CD4-positive, alpha-beta T cell treated with Interferon alpha-2 for 1 hour (primary cell): ENCODE measurements around the gene ATP9B.
A peak's percentile ranks its signal among the peaks of the same experiment; 100 is the strongest.
"Not testable (repeated sequence)": the region's sequence is repeated elsewhere in the genome, so short reads cannot be mapped to it uniquely, and the experiment has no call there.

ENCODE experiments used
- DNase-seq, 2 donors: peaks; one replicate each; pipeline ENCODE4 v3.0.0-alpha.2; 2020 to 2022

Gene ATP9B

DNA sequence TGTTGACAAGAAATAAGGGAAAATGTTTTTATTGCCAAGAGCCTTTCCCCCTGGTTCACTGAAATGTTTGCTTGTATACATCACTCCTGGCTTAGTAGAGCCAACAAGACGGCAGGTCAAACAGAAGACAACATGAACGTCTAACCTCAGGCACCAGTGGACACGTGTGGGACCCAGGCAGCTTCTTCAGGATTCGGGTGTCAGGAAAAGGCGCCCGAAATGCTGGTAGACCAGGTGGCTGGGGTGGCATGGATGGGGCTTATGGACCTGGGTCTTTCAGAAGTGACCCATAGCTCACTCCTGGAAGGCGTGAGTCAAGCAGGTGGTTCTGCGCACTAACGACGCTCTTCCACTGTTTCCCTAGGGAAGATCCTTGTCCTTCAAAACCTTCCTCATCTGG is 303.3 kb downstream of the ATP9B start:
- no peak for DNase-seq

DNA sequence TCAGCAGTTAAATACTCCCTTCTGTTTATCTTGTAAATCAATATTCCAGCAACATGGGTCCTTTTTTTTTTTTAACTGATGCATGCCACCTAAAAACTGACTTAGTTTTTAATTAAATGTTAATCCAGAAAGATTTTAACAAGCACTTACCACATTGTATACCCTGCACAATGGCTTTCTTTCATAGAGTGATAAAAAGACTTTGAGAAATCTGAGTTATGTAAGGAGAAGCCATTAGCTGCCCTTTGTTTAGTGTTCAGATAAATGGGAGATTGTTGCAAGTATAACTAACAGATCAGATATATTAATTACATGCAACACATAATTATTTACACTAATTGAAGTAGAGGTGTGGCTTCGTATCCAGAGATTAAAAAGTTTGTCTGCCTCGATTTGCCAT is 303.8 kb downstream of the ATP9B start:
- DNase-seq, result no peak

DNA sequence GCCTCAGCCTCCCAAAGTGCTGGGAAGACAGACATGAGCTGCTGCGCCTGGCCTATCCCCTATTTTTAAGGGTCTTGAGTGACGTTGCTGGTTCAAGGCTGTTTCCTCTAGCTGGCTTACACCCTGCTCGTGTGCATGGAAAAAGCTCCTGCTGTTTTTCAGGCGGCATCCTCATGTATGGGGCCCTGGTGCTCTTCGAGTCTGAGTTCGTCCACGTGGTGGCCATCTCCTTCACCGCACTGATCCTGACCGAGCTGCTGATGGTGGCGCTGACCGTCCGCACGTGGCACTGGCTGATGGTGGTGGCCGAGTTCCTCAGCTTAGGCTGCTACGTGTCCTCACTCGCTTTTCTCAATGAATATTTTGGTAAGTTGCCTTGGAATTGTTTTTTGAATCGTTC is 304.5 kb downstream of the ATP9B start:
- DNase-seq, result no peak

DNA sequence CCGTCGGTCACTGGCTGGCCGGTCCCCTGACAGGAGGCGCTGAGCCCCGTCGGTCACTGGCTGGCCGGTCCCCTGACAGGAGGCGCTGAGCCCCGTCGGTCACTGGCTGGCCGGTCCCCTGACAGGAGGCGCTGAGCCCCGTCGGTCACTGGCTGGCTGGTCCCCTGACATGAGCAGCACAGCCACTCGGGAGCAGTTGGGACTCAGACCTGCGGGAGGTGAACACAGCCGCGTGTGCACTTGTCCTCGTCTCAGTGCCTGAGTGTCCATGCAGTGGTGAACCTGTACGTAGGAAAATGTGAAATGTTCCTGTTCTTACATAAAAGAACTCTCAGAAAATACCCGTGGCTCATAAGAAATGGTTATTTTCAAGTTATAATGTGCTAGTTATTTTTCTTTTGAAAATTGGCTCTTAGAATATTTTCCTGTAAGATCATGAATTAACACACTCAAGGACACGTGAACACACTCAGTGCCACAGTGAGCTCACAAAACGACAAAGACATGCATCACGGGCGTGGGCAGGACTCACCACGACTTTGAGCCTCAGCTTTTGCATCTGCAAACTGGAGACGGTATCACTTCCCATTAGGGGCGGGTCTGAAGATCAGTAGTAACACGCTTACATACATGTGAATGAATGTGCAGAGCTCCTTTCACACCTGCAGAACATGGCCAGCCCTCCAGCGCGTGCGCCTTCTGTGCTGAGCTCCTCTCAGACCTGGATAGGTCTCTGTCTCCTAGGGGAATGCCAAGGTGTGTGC is 305.4 kb downstream of the ATP9B start:
- peak in 1 of 2 donors; percentile 38 for DNase-seq

DNA sequence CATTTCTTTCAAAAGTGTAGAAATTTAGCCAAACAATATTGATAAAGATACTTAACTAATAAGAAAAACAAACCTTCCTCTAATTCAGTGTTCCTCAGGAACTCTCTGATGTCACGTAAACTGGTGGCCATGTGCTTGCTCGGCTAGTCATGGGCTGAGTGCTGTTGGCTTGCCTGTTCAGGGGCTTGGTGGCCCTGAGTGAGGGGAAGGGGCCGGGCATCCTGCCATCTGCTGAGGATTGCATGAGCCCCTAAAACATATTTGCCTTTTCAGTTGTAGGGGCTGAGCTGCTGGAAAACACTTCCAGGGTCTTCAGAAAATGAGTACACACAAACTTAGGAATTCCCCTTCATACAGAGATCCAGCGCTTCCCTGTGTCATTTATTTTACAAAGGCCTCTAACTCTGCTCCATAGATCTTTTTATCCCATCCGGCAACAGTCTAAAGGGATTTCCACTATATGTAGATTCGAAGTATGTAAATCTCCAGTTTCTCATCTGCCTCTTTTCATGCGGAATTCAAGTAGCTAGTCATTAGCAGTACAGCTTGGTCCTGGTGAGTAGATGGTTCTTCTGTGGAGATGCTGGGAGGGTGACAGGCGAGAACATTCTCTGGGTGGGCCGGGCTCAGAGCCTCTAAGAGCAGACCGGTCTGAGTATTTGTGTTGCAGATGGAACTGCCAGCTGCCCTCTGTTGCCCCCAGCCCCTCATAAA is 306.4 kb downstream of the ATP9B start:
- no peak for DNase-seq

DNA sequence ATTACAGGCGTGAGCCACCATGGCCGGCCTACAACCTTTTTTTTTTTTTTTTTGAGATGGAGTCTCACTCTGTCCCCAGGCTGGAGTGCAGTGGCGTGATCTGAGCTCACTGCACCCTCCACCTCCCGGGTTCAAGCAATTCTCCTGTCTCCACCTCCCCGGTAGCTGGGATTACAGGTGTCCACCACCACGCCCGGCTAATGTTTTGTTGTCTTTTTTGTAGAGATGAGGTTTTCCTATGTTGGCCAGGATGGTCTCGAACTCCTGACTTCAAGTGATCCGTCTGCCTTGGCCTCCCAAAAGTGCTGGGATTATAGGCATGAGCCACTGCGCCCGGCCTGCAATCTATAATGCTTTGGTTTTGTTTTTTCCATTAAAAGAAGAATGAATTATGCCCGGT is 307.5 kb downstream of the ATP9B start:
- not testable (repeated sequence) for DNase-seq

DNA sequence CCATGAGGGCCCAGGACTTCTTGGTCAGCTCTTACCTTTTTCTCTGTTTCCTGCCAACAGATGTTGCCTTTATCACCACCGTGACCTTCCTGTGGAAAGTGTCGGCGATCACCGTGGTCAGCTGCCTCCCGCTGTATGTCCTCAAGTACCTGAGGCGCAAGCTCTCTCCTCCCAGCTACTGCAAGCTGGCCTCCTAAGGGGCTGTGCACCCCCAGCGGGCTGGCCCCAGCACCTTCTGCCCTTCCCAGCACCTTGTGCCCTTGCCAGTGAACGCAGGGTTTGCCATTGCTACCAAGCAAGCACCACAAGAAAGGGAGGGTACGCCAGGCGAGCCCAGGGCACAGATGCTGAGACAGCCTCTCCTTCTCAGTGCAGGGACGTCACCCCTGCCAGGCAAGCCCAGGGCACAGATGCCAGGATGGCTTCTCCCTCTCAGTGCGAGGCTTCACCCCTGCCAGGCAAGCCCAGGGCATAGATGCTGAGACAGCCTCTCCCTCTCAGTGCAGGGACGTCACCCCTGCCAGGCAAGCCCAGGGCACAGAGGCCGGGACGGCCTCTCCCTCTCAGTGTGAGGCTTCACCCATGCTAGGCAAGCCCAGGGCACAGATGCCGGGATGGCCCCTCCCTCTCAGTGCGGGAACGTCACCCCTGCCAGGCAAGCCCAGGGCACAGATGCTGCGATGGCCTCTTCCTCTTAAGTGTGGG is 308.1 kb downstream of the ATP9B start:
- no peak for DNase-seq

DNA sequence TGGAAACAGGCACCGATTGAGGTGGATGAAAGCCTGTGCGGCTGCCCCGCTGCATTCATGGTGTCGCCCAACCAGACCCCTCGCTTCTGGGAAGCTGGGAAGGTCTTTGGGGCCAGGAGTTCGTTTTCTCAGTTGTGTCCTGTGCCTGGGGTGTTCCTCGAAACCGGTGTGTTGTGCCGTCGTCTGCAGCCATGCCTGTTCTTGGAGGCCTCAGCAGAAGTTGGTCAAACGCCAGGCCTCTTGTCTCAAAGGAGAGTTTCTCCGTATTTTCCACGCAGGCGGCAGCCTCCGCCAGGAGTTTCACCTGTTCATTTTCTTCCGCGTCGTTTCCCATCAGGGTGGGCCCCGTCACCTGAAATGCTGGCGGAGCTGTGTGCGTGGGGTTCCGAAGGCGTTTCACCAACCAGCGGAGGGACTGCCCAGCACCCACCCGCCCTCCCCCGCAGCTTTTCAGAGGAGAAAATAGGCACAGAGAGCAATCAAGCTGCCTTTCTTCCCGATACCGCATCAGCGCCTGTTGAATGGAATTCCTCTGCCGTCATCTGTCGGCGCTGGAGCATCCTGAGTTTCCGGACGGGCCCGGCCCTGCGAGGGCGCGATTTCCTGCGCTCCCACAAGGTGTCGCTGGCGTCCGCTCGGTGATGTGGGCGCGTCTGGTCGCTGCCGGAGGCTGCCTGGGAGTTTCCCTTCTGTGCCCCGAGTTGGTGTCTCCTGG is 309.5 kb downstream of the ATP9B start:
- peak; percentile 80 to 86 for DNase-seq

DNA sequence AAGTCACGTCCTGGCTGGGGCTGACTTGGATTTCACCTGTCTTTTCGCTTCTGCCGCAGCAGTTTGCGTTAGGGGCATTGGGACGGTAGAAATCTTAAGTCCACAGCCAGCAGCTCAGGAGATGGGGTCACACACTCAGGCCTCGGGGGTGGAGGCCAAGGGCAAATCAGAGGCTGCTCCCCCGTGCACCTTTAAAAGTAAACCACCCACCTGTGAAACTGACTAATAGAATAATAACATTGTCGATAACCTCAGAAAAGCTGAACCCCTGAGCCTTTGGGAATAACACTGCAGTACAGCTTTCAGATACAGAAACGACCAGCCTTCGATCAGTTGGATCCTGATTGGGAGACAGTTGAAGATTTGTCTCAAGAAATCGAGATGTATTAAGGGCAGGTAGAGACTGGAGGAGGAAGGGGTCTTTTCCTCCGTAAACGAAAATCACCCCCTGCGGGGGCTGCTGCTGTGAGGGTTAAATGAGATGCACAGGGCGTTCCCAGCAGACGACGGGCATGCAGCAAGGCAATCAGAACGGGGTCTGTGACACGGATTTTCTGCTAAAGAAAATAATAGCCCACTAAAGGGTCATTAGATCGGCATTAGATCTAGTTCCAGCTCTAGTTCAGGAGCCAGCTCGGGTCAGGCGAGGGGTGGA is 310.2 kb downstream of the ATP9B start:
- no peak for DNase-seq

DNA sequence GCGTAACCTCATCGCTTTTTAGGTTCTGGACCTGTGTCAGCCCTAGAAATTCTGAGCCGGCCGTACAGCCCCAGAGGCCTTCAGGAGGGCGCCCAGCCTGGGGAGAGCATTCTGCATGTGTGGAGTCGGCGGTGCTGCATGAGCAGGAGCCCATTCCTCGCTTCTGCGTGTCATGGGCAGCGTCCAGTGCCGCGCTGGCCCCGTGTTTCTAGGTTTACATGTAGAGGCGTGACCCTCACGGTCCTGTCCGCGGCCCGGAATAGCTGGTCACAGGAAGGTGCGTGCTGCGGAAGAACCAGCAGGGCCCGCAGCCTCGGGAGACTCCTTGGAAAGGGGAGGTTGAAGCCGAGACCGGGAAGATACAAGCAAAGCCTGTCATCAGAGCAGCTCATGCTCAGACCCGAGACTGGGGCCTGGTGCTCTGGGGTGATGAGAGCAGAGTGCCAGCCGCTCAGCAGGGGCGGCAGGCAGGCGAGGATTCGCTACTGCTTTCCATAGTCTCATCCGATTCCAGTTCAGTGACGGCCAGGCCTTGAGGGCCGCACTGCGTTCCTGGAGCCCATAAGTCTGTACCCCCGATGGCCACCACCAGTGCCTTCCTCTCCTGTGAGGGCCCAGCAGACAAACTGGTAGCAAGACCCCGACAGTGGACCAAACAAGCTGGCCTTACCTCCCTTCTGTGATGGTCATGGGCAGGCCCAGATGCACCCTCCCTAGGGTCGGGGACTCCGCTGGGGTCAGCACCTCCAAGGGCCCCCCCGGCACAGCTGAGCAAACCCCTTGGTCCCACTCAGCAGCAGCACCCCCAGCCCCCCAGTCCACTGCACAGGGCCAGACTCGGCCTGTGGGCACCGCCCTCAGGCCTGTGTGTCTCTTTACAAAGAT is 311.0 kb downstream of the ATP9B start:
- DNase-seq, result no peak

DNA sequence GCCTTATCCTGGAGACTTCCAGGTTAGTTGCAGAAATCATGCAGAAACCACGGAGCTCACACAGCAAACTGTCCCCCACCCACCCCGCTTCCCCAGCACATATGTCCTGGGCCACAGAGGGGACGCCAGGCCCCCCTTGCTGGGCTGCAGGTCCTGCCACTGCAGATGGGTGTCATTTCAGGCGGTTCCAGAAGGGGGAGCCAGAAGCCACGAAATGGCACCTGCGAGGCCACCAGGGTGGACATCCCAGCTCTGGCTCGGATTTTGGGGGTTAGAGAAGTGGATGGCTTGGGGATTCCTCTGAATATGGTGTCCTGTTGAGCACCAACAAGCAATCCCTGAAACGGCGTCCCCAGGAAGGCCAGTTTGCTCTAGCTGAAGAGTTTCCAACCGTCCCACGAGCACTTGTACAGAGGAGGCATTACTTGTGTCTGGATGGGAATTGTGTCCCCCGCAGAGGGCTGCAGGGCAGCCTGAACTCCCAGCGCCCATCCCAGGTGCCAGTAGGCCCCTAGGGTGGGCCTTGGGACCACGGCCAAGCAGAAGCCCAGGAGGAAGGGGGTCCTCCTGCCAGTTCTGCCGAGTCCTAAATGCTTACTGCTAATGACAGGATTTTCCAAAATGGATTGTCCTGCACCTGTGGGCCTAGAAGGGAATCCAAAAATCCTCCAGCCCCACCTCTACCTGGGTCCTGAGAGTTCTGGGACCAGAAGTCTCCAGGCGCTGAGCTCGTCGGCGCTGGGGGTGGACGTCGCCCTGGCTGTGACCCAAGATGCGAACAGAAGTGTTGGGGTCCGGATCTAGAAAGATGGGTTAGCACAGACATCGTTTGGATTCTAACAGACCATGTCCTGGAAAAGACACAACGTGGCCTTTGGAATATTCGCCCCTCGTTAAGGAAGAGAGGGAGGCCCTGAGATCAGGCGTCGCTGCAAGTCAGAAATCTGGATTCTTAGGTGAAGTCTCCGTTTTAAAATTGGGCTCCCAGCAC is 311.9 kb downstream of the ATP9B start:
- peak; percentile 59 to 73 for DNase-seq

DNA sequence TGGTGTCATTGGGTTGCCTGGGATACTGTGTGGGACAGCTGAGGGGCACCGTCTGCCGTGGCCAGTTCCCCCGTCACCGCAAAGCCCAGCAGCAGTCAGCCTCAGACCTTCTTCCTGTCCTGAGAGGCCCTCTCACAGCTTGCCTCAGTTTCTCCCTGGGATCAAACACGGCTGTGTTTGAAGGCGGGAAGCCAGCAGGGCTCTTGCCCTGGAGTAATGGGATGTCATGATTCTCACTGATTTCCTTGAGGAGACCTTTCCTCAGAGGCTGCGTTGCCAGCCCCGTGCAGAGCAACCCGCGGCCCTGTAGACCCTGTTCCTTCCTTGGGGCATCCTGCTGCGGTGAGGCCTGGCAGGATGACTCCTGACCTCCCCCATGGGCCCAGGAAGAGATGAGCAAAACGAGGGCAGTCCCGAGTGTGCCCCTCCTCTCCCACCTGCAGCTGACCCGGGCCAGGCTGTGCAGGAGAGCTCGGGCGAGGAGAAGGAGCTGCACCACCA is 312.7 kb downstream of the ATP9B start:
- DNase-seq, result no peak

DNA sequence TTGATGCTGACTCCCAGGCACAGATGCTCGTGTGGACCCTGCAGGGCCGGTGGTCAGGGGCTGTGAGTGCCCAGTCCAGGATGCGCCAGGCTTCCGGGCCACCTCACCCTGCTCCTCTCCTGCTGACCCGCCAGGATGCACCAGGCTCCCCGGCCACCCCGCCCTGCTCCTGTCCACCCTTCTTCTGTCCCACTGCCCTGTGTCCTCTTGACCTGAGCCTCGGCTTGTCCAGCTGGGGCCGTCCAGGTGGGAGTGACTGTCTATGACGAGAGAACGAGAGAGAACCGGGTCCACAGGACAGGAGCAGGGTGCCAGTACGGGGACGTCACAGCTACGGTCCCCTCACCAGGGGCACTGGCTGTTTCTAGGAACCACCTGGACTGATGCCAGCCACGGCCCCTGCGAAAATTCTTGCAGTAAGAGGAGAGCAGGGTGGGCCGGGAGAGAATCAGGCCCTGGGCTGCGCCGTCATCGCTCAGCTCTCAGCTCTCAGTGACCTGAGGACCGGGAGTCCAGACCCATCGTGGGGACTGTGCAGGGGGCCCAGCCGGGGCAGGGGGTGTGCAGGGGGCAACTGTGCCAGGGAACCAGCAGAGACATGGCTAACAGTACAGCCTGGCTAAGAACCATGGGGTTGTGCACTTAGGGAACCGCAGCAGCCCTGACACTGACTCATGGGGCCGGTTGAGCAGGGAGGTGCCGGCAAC is 313.6 kb downstream of the ATP9B start:
- no peak for DNase-seq

DNA sequence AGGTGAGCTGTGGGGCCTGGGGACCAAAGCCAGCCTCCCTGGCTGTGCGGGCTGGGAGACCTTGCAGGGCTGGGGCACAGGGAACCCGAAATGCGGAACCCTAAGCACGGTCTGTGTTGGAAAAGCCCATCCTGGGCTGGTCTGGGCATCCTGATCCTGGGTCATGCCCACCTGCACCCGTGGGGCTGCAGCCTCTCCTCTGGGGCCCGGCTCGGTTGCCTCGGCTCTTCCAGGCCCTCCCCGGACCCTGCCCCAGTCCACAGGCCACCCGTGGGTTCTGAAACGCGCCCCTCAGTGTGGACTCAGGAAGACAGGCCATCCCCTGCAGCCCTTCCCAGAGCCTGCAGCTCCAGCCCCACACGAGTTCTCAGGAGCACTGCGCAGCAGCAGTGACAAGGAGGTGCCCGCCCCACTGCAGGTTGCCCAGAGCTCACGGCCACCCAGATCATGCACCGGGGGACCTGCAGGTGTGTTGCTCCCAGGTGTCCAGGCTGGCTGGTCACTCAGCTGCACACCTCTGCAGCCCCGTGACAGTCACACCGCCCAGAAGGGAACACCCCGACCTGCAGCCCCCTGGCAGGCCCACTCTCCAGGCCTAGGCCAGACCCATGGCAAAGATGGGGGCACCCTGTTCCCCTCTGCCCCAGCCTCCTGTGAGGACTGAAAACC is 314.3 kb downstream of the ATP9B start:
- no peak for DNase-seq

DNA sequence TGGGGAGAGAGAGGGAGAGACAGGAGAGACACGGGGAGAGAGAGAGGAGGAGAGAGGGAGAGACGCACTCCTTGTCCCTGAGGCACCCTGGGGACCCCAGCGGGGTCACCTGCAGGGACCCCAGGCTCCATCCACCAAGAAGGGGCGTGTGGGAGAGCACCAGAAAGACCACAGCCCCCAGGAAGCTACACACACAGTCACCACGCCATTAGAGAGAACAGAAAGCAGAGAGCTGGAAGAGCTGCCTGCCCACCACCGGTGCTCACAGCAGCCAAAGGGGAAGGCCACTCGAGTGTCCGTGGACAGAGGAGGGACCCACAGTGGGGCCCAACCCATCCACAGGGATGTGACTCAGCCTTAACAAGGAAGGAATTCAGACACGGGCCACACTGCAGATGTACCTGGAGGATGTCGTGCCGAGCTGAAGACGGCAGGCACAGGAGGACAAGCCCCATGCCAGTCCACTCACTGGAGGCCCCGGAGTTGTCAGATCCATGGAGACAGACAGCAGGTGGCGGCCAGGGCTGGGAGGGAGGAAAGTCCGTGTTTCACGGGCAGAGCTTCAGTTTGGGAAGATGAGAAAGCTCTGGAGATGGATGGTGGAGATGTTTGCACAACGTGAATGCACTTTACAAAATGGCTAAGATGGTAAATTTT is 315.1 kb downstream of the ATP9B start:
- DNase-seq, result no peak

DNA sequence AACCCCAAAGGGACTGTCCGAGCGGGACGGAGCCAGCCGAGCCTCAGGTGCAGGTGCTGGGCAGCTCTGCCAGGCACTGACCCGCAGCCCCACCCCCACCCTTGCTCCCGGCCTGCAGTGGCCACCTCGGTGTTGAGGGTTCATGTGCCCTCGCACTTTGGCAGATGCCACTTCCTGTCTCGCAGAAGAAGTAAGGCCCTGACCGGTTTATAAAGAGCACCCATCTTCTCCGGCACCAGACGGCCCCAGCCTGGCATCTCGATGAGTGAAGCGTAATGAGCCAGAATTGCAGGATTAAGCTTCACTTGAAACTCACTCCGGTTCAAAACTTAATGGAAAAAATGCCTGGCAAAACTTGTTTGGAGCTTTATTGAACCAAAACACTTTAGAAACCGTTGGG is 315.6 kb downstream of the ATP9B start:
- DNase-seq, result no peak

DNA sequence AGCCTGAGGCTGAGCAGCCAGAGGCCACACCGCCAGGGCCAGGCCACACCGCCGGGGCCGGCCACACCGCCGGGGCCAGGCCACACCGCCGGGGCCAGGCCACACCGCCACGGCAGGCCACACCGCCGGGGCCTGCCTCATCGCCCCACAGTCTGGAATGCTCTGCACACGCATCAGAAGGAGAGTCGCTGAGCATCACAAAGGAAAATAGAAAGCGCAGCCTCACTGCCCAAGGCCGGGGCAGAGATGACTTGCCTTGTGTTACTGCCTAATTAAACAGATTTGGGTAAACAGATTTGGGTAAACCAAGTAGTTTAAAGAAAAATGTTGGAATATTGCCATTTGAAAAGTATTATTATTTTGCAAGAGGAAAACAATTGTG is 316.1 kb downstream of the ATP9B start:
- no peak for DNase-seq

DNA sequence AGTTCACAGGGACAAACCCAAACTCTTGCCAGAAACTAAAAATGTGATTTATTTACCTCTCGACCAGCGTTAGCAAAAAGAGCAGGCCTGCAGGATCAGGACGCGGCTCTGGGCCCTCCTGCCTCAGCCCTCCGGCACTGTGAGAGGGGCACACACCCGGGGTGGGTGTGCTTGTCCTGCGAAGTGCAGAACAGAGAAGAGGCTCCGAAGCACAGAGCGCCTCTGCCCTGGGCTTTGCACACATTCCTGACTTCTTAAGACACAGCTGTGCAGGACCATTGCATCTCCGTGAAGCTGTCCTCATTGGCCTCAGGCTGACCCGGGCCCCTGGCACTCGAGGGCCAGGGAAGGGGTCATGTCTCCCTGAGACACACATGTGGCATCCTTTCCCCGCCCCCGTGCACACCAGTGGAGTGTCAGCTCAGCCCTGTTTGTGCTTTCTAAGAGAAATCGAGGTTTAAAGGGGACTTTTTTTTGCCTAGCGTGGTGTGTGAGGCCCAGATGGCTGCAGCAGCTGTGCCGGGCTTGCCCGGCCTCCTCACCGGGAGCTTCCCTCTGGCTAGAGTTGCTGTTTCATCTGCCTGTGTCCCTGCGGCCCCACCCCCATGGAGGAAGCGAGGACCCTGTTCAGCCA is 316.6 kb downstream of the ATP9B start:
- DNase-seq, result no peak
